ENCODE data around the gene LHFPL3.

The LHFPL3 gene

GRCh38 chr7:104625956-104626355 is 297.6 kb downstream of the LHFPL3 start:
- DNase-seq (ENCODE audit: low read depth in 1 of 2, low spot score in 1 of 2), result no peak
- Histone ChIP-seq H3K27ac (replicated peaks) (no peak overlapping the region), H3K27me3 (ENCODE audit: insufficient read depth, poor library complexity, severe bottlenecking) (no peaks in the 10 kb centered on the region), H3K4me3 (replicated peaks; ENCODE audit: insufficient read depth, low read length) (no peak overlapping the region)
- TF ChIP-seq CTCF (IDR thresholded peaks at IDR 0.05; ENCODE audit: insufficient read depth, low read length) (no peak), SPI1 (IDR thresholded peaks at IDR 0.05; ENCODE audit: borderline replicate concordance, low read depth) (no peak), POLR2AphosphoS5 (IDR thresholded peaks at IDR 0.05; ENCODE audit: low read depth) (no peak)

GRCh38 chr7:104627516-104627915 is 299.1 kb downstream of the LHFPL3 start:
- Histone ChIP-seq H3K27me3 (ENCODE audit: insufficient read depth, poor library complexity, severe bottlenecking) (no peaks in the 10 kb centered on the region), H3K4me3 (replicated peaks; ENCODE audit: insufficient read depth, low read length) (no peak overlapping the region), H3K27ac (replicated peaks) (no peak overlapping the region)
- TF ChIP-seq GABPA (IDR thresholded peaks at IDR 0.05; ENCODE audit: low read depth) (no peak), REST (IDR thresholded peaks at IDR 0.05; ENCODE audit: insufficient replicate concordance, low read depth) (peak; percentile 96)
- DNase-seq (ENCODE audit: low read depth in 1 of 2, low spot score in 1 of 2), result no peak

GRCh38 chr7:104628017-104628416 is 299.6 kb downstream of the LHFPL3 start:
- H3K27ac ChIP-seq (replicated peaks), result no peak overlapping the region
- no peak for DNase-seq (ENCODE audit: low read depth in 1 of 2, low spot score in 1 of 2)
- no peak for TF ChIP-seq REST (IDR thresholded peaks at IDR 0.05; ENCODE audit: insufficient replicate concordance, low read depth)
- TF ChIP-seq GABPA (IDR thresholded peaks at IDR 0.05; ENCODE audit: low read depth), result no peak
- no peak for TF ChIP-seq POLR2AphosphoS5 (IDR thresholded peaks at IDR 0.05; ENCODE audit: low read depth)
- TF ChIP-seq CTCF (IDR thresholded peaks at IDR 0.05; ENCODE audit: insufficient read depth, low read length), result no peak
- no peak for TF ChIP-seq SPI1 (IDR thresholded peaks at IDR 0.05; ENCODE audit: borderline replicate concordance, low read depth)
- no peak overlapping the region for H3K4me3 ChIP-seq (replicated peaks; ENCODE audit: insufficient read depth, low read length)
- no peaks in the 10 kb centered on the region for H3K27me3 ChIP-seq (ENCODE audit: insufficient read depth, poor library complexity, severe bottlenecking)

GRCh38 chr7:104629408-104629807 is 301.0 kb downstream of the LHFPL3 start:
- Histone ChIP-seq H3K4me3 (replicated peaks; ENCODE audit: insufficient read depth, low read length) (no peak overlapping the region), H3K27ac (replicated peaks) (no peak overlapping the region), H3K27me3 (ENCODE audit: insufficient read depth, poor library complexity, severe bottlenecking) (no peaks in the 10 kb centered on the region)
- no peak for DNase-seq (ENCODE audit: low read depth in 1 of 2, low spot score in 1 of 2)
- no peak for TF ChIP-seq POLR2AphosphoS5 (IDR thresholded peaks at IDR 0.05; ENCODE audit: low read depth)
- TF ChIP-seq CTCF (IDR thresholded peaks at IDR 0.05; ENCODE audit: insufficient read depth, low read length), result no peak
- TF ChIP-seq GABPA (IDR thresholded peaks at IDR 0.05; ENCODE audit: low read depth), result no peak
- TF ChIP-seq REST (IDR thresholded peaks at IDR 0.05; ENCODE audit: insufficient replicate concordance, low read depth), result no peak
- no peak for TF ChIP-seq SPI1 (IDR thresholded peaks at IDR 0.05; ENCODE audit: borderline replicate concordance, low read depth)
